Measurements from ENCODE around the gene CARD11.

GRCh38 chr7:3008386-3008785, 35.3 kb downstream of the CARD11 start:
- TF ChIP-seq POLR2A (IDR thresholded peaks at IDR 0.05), result no peak
- TF ChIP-seq CTCF (IDR thresholded peaks at IDR 0.05 in 8 of 11, conservative IDR thresholded peaks at IDR 0.05 in 3 of 11), result no peak
- TF ChIP-seq POLR2AphosphoS5 (IDR thresholded peaks at IDR 0.05), result no peak

All from spleen (tissue), 7 donors.